Endodermal cell (in vitro differentiated cells): ENCODE data around the gene ACTR6. TPM values are rescaled to one million over a fixed set of nuclear protein-coding genes. Genes with fewer than 3 reads are reported as not detected.
A peak's percentile ranks its signal among the peaks of the same experiment; 100 is the strongest.

Source experiments
- DNase-seq: peaks from one replicate; pipeline ENCODE4 v3.0.0-alpha.2; 2017
- H3K27ac ChIP-seq: 2 replicates; pipeline ENCODE4 v1.5.1; 2013; ENCODE audit warnings: mild to moderate bottlenecking, low read depth, low read length, moderate library complexity
- H3K27me3 ChIP-seq: 2 replicates; pipeline ENCODE4 v1.6.1; 2013; ENCODE audit warnings: mild to moderate bottlenecking, low read length, moderate library complexity; ENCODE audit not compliant: insufficient read depth, control insufficient read depth, poor library complexity, severe bottlenecking
- H3K36me3 ChIP-seq: 2 replicates; pipeline ENCODE4 v1.7.0; 2013; ENCODE audit warnings: mild to moderate bottlenecking, low read length, moderate library complexity; ENCODE audit not compliant: control insufficient read depth, insufficient read depth
- H3K4me1 ChIP-seq: one replicate; pipeline ENCODE4 v1.7.0; 2013; ENCODE audit warnings: low read length; ENCODE audit not compliant: control insufficient read depth, insufficient read depth
- H3K4me3 ChIP-seq: 2 replicates; pipeline ENCODE4 v1.5.1; 2013; ENCODE audit warnings: mild to moderate bottlenecking, low read length, moderate library complexity
- H3K9ac ChIP-seq: 2 replicates; pipeline ENCODE4 v1.6.1; 2013; ENCODE audit warnings: mild to moderate bottlenecking, low read length, moderate library complexity; ENCODE audit not compliant: poor library complexity, severe bottlenecking; ENCODE audit errors: extremely low read depth
- H3K9me3 ChIP-seq: 2 replicates; pipeline ENCODE4 v1.6.1; 2013; ENCODE audit warnings: mild to moderate bottlenecking, low read length, moderate library complexity; ENCODE audit not compliant: control insufficient read depth
- H3K27ac Mint-ChIP-seq: 2 replicates; pipeline ENCODE4 v1.8.0; 2020; ENCODE audit warnings: mixed read lengths
- H3K27me3 Mint-ChIP-seq: 2 replicates; pipeline ENCODE4 v1.8.0; 2021; ENCODE audit warnings: mild to moderate bottlenecking, mixed read lengths; ENCODE audit not compliant: insufficient read depth
- H3K36me3 Mint-ChIP-seq: 2 replicates; pipeline ENCODE4 v1.8.0; 2020; ENCODE audit warnings: low read depth, mixed read lengths
- H3K4me1 Mint-ChIP-seq: 2 replicates; pipeline ENCODE4 v1.8.0; 2020; ENCODE audit warnings: mixed read lengths
- H3K4me3 Mint-ChIP-seq: 2 replicates; pipeline ENCODE4 v1.8.0; 2020; ENCODE audit warnings: mild to moderate bottlenecking, moderate library complexity, mixed read lengths
- H3K9me3 Mint-ChIP-seq: 2 replicates; pipeline ENCODE4 v1.8.0; 2020; ENCODE audit warnings: mild to moderate bottlenecking, mixed read lengths
- CTCF ChIP-seq: fragments of 200-600 bp; sonication (generic); conservative IDR thresholded peaks from 2 replicates; pipeline ENCODE4 v1.5.0; 2021; ENCODE audit warnings: antibody characterized with exemption, mild to moderate bottlenecking
- WGBS, 2 experiments: methylation state at CpG; one replicate each; pipeline versions ENCODE4 v1.1.5 to v1.1.7; 2013; ENCODE audit warnings: missing lambda C conversion rate in 2 of 2, mixed read lengths in 1 of 2; ENCODE audit not compliant: insufficient coverage in 1 of 2, insufficient read length in 1 of 2; 5-methylcytosine and 5-hydroxymethylcytosine counted together
- microRNA-seq: library from miRNA; unstranded; fragments of <30 nt; microRNA quantifications from one replicate; pipeline ENCODE4 v1.2.0, GENCODE V29; 2020; ENCODE audit warnings: borderline microRNAs expressed
- total RNA-seq, 2 donors: library from RNA; stranded (reverse); fragmentation: NEBNext Ultra II Directional in 1 of 2; extraction: Animal tissue kit (Norgen Biotek cat#: 25700) in 1 of 2; gene quantifications; 2 replicates in 1 of 2; 3 replicates in 1 of 2; pipeline ENCODE4 v1.2.1, GENCODE V29; 2021

ACTR6 gene
- total RNA-seq, 2 donors from 2014 or later: 39.4 to 47.8 TPM

- Mint-ChIP-seq H3K27me3 (no peaks in the 10 kb centered on the region), H3K4me3 (peak overlapping the region; percentile 91), H3K4me1 (peaks cover 21% of the 10 kb centered on the region), H3K9me3 (no peaks in the 10 kb centered on the region), H3K27ac (no peak overlapping the region), H3K36me3 (peaks cover 4% of the 10 kb centered on the region)
- Histone ChIP-seq H3K36me3 (no peaks in the 10 kb centered on the region), H3K4me1 (peaks cover 4% of the 10 kb centered on the region), H3K9me3 (no peaks in the 10 kb centered on the region), H3K9ac (peak overlapping the region; percentile 92), H3K27ac (no peak overlapping the region), H3K27me3 (no peaks in the 10 kb centered on the region), H3K4me3 (peak overlapping the region; percentile 99)
- no peak for DNase-seq
- WGBS, 2 experiments: 69 to 72% methylated on average over 5 of the region's 5 CpGs
- no peak for TF ChIP-seq CTCF
Measured at GRCh38 chr12:100268835-100269564, 68.4 kb downstream of the ACTR6 start.

GRCh38 chr12:100273782-100274181 is 73.2 kb downstream of the ACTR6 start:
- Histone ChIP-seq H3K36me3 (peaks cover 6% of the 10 kb centered on the region), H3K27ac (no peak overlapping the region), H3K27me3 (no peaks in the 10 kb centered on the region), H3K9ac (no peak overlapping the region), H3K9me3 (no peaks in the 10 kb centered on the region), H3K4me3 (no peak overlapping the region), H3K4me1 (peaks cover 4% of the 10 kb centered on the region)
- Mint-ChIP-seq H3K4me1 (peaks cover 22% of the 10 kb centered on the region), H3K4me3 (no peak overlapping the region), H3K9me3 (no peaks in the 10 kb centered on the region), H3K27me3 (no peaks in the 10 kb centered on the region), H3K27ac (no peak overlapping the region), H3K36me3 (peaks cover 11% of the 10 kb centered on the region)
- WGBS, 2 experiments: 98 to 100% methylated on average over 1 to 4 of the region's 4 CpGs
- TF ChIP-seq CTCF: no peak
- DNase-seq: no peak

Small RNA genes within 50 kb of the gene (microRNA-seq; reads per million reads assigned to microRNA genes)
- gene MIR1827: not detected

Other genes starting within 250 kb of the ACTR6 start
- gene ANKS1B, start 215.9 kb upstream of the ACTR6 start, total RNA-seq: 10 to 100 TPM; 28.5 to 65.8 TPM
- 10 to 100 TPM; 29.1 to 40.6 TPM for gene BLTP3B, start 57.9 kb upstream of the ACTR6 start, total RNA-seq
- 1 to 10 TPM; 4.8 to 7.3 TPM for gene DEPDC4, start 66.3 kb downstream of the ACTR6 start, total RNA-seq
- gene SCYL2, start 66.4 kb downstream of the ACTR6 start, total RNA-seq: 10 to 100 TPM; 54.5 to 59.6 TPM
- gene SLC17A8, start 156.3 kb downstream of the ACTR6 start, total RNA-seq: under 1 TPM in 1 of 2 donors, not detected in 1; 0.40 TPM